ENCODE measurements around the gene HOXD11. TPM values are rescaled to one million over a fixed set of nuclear protein-coding genes. Genes with fewer than 3 reads are reported as not detected.

HOXD11 gene
- total and polyA plus RNA-seq, 2 of the 13 experiments (the other 11 are each of a cell fraction or from before 2014, with no cell fraction given) = not detected

DNA sequence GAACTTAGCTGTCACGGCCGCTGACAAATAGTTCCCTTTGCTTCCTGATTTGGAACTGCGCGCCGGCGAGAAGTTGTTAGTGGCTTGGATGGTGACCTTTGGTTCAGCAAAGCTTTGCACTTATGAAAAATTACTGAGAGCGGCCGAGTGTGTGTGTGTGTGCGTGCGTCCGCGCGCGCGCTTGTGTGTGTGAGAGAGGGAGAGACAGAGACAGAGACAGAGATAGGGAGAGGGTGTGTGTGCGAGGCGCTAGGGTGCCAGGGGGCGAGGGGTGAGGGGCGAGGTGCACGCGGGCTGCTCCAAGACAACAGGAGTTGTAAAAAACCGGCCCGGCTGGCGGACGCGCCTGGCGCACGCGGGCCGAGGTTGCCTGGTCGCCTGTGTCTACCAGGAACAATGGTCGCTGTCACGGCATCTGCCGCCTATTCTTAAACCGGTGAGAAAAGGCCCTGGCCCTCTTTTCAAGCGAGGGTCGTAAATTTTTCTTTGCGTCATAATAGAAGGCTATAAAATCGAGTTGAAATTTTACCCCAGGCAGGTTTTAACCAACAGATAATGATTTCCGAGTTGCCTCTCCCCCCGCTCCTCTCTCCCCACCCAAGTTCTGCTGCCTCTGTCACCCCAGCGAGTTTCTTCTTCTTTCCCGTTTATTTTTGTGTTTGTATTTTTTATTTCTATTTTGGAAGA, 50.6 kb downstream of the HOXD11 start:
- CTCF ChIA-PET (ENCODE audit: low intra/inter-chr PET ratio, low total read pairs) = no interaction called here
- H3K27ac ChIP-seq (ENCODE audit: extremely low read length, insufficient read depth, low read length) = no peak overlapping the region
- H3K4me3 ChIP-seq (replicated peaks in 1 of 3; ENCODE audit: insufficient read depth in 1 of 3, low read depth in 2 of 3, low read length in 3 of 3) = peak overlapping the region in 1 of 3 experiments; percentile 24; a peak in 2 of 6 replicates
- H3K27me3 ChIP-seq (ENCODE audit: control insufficient read depth in 1 of 2, insufficient read depth in 2 of 2, low read length in 2 of 2) = peaks cover 12 to 95% of the 10 kb centered on the region in 2 experiments
- ATAC-seq (no peak), FAIRE-seq (no peak), DNase-seq (ENCODE audit: low spot score) (no peak)
- no peak overlapping the region for H3K9ac ChIP-seq (ENCODE audit: insufficient read depth, low read depth, low read length)
- H3K79me2 ChIP-seq (ENCODE audit: insufficient read depth, low read length) = no peaks in the 10 kb centered on the region
- peak overlapping the region; percentile 8 for H3K4me2 ChIP-seq (ENCODE audit: low read depth, low read length)
- BruUV-seq (replicated peaks) = no TSS peak
- 56% methylated on average over 43 of the region's 43 CpGs for WGBS (ENCODE audit: low lambda C conversion rate)
- H4K20me1 ChIP-seq (ENCODE audit: insufficient read depth, low read length) = no peaks in the 10 kb centered on the region
- in situ Hi-C loops (cut with HindIII; ENCODE audit: extremely low pct_ligation_motif_present, low pct_unique_long_range_greater_than_20kb) = no loop called here
- POLR2A ChIA-PET = no interaction called here
- peaks cover 47% of the 10 kb centered on the region for H3K4me1 ChIP-seq (ENCODE audit: insufficient read depth, low read length)
- no peaks in the 10 kb centered on the region for H3K9me3 ChIP-seq (ENCODE audit: low read length)
- H3K36me3 ChIP-seq (replicated peaks in 1 of 2; ENCODE audit: control insufficient read depth in 1 of 2, insufficient read depth in 2 of 2, low read length in 2 of 2) = no peaks in the 10 kb centered on the region
- no peak overlapping the region for H2AFZ ChIP-seq (ENCODE audit: low read length)
- intact Hi-C loops (cut with micrococcal nuclease; ENCODE audit: unreplicated experiment) = no loop called here
- TF ChIP-seq, protein P1, sequence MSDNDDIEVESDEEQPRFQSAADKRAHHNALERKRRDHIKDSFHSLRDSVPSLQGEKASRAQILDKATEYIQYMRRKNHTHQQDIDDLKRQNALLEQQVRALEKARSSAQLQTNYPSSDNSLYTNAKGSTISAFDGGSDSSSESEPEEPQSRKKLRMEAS (IDR thresholded peaks at IDR 0.05) = 0 out of 2 replicates have a peak, but pooled peaks have one; percentile 23
- no peak for TF ChIP-seq REPIN1 (CRISPR knock-in tag; IDR thresholded peaks at IDR 0.05; ENCODE audit: borderline replicate concordance, low read depth)
- no peak for TF ChIP-seq ZNF615 (CRISPR knock-in tag; IDR thresholded peaks at IDR 0.05; ENCODE audit: borderline replicate concordance)
- TF ChIP-seq DNMT3B (CRISPR knock-in tag; conservative IDR thresholded peaks at IDR 0.05) = no peak
- TF ChIP-seq BRCA1 (CRISPR knock-in tag; IDR thresholded peaks at IDR 0.05) = no peak
- TF ChIP-seq ZFP36L2 (CRISPR knock-in tag; IDR thresholded peaks at IDR 0.05) = no peak
- TF ChIP-seq, protein P2, sequence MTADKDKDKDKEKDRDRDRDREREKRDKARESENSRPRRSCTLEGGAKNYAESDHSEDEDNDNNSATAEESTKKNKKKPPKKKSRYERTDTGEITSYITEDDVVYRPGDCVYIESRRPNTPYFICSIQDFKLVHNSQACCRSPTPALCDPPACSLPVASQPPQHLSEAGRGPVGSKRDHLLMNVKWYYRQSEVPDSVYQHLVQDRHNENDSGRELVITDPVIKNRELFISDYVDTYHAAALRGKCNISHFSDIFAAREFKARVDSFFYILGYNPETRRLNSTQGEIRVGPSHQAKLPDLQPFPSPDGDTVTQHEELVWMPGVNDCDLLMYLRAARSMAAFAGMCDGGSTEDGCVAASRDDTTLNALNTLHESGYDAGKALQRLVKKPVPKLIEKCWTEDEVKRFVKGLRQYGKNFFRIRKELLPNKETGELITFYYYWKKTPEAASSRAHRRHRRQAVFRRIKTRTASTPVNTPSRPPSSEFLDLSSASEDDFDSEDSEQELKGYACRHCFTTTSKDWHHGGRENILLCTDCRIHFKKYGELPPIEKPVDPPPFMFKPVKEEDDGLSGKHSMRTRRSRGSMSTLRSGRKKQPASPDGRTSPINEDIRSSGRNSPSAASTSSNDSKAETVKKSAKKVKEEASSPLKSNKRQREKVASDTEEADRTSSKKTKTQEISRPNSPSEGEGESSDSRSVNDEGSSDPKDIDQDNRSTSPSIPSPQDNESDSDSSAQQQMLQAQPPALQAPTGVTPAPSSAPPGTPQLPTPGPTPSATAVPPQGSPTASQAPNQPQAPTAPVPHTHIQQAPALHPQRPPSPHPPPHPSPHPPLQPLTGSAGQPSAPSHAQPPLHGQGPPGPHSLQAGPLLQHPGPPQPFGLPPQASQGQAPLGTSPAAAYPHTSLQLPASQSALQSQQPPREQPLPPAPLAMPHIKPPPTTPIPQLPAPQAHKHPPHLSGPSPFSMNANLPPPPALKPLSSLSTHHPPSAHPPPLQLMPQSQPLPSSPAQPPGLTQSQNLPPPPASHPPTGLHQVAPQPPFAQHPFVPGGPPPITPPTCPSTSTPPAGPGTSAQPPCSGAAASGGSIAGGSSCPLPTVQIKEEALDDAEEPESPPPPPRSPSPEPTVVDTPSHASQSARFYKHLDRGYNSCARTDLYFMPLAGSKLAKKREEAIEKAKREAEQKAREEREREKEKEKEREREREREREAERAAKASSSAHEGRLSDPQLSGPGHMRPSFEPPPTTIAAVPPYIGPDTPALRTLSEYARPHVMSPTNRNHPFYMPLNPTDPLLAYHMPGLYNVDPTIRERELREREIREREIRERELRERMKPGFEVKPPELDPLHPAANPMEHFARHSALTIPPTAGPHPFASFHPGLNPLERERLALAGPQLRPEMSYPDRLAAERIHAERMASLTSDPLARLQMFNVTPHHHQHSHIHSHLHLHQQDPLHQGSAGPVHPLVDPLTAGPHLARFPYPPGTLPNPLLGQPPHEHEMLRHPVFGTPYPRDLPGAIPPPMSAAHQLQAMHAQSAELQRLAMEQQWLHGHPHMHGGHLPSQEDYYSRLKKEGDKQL (CRISPR knock-in tag; IDR thresholded peaks at IDR 0.05; ENCODE audit: low read depth) = no peak
- no peak for TF ChIP-seq CEBPG (CRISPR knock-in tag; IDR thresholded peaks at IDR 0.05)
- TF ChIP-seq, protein P3, sequence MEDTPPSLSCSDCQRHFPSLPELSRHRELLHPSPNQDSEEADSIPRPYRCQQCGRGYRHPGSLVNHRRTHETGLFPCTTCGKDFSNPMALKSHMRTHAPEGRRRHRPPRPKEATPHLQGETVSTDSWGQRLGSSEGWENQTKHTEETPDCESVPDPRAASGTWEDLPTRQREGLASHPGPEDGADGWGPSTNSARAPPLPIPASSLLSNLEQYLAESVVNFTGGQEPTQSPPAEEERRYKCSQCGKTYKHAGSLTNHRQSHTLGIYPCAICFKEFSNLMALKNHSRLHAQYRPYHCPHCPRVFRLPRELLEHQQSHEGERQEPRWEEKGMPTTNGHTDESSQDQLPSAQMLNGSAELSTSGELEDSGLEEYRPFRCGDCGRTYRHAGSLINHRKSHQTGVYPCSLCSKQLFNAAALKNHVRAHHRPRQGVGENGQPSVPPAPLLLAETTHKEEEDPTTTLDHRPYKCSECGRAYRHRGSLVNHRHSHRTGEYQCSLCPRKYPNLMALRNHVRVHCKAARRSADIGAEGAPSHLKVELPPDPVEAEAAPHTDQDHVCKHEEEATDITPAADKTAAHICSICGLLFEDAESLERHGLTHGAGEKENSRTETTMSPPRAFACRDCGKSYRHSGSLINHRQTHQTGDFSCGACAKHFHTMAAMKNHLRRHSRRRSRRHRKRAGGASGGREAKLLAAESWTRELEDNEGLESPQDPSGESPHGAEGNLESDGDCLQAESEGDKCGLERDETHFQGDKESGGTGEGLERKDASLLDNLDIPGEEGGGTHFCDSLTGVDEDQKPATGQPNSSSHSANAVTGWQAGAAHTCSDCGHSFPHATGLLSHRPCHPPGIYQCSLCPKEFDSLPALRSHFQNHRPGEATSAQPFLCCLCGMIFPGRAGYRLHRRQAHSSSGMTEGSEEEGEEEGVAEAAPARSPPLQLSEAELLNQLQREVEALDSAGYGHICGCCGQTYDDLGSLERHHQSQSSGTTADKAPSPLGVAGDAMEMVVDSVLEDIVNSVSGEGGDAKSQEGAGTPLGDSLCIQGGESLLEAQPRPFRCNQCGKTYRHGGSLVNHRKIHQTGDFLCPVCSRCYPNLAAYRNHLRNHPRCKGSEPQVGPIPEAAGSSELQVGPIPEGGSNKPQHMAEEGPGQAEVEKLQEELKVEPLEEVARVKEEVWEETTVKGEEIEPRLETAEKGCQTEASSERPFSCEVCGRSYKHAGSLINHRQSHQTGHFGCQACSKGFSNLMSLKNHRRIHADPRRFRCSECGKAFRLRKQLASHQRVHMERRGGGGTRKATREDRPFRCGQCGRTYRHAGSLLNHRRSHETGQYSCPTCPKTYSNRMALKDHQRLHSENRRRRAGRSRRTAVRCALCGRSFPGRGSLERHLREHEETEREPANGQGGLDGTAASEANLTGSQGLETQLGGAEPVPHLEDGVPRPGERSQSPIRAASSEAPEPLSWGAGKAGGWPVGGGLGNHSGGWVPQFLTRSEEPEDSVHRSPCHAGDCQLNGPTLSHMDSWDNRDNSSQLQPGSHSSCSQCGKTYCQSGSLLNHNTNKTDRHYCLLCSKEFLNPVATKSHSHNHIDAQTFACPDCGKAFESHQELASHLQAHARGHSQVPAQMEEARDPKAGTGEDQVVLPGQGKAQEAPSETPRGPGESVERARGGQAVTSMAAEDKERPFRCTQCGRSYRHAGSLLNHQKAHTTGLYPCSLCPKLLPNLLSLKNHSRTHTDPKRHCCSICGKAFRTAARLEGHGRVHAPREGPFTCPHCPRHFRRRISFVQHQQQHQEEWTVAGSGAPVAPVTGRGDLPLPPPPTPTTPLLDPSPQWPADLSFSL (CRISPR knock-in tag; IDR thresholded peaks at IDR 0.05) = no peak
- no peak for TF ChIP-seq ZBTB20 (CRISPR knock-in tag; IDR thresholded peaks at IDR 0.05; ENCODE audit: borderline replicate concordance, low read depth)
